ENCODE data around the gene FAP. TPM values are rescaled to one million over a fixed set of nuclear protein-coding genes. Genes with fewer than 3 reads are reported as not detected.

FAP gene
- total and polyA plus RNA-seq, 3 donors from 2014 or later = 1.2 to 5.6 (median 2.6) TPM

DNA sequence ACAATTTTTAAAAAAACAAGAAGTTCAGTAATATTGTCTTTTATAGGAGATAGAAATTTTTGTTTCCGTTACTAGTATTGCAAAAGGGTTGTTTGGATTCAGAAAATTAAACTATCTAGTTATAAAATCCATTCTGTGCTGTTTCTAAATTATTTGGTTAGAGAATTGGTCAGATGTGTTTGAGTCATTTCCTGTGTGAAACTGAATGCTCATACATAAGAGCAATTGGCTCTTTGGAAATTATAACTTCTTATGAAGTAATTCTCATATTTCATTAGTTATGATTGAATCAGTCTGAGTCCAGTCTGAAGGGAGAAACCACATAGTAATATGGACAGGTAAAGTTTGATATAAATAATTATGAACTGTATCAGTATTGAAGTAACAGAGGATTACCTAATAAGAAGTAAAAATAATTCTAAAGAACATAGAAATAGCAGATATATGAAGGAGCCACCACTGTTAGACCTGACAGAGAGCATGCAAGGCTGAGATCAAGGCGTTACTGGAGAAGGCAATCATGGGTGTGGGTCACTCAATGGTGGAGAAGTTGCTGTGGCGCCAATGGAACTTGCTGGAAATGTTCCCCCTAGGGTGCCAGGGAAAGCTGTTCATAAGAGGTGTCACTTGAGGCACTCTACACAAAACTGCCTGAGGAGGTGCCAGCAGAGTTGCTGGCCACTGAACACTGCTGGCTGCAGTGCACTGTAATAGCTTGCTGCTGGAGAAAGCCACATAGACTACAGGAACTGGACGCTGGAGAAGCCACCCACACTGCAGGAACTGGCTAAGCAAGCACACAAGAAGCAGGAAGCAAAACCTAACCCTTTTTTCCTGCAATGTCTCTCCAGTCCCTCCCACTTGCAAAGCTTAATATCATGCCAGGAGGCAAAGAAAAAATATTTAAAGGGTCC, 18.0 kb upstream of the FAP start:
- intact Hi-C loops (cut with DNase I; ENCODE audit: low total_unique reads) = no loop called here

GRCh38 chr2:162258686-162259085, 15.4 kb upstream of the FAP start:
- no peaks in the 10 kb centered on the region for H3K27me3 ChIP-seq
- no peak overlapping the region for H3K27ac ChIP-seq
- 81 to 86% methylated on average over 2 of the region's 2 CpGs for WGBS, 2 donors
- H3K9me3 ChIP-seq = no peaks in the 10 kb centered on the region
- H3K4me1 ChIP-seq = no peaks in the 10 kb centered on the region
- no peak for DNase-seq
- intact Hi-C loops (cut with DNase I; ENCODE audit: low total_unique reads) = no loop called here
- H3K36me3 ChIP-seq (ENCODE audit: low read depth, missing control alignments) = no peaks in the 10 kb centered on the region
- no peak overlapping the region for H3K4me3 ChIP-seq
- no peak for TF ChIP-seq POLR2A (IDR thresholded peaks at IDR 0.05)
- TF ChIP-seq, protein P1, sequence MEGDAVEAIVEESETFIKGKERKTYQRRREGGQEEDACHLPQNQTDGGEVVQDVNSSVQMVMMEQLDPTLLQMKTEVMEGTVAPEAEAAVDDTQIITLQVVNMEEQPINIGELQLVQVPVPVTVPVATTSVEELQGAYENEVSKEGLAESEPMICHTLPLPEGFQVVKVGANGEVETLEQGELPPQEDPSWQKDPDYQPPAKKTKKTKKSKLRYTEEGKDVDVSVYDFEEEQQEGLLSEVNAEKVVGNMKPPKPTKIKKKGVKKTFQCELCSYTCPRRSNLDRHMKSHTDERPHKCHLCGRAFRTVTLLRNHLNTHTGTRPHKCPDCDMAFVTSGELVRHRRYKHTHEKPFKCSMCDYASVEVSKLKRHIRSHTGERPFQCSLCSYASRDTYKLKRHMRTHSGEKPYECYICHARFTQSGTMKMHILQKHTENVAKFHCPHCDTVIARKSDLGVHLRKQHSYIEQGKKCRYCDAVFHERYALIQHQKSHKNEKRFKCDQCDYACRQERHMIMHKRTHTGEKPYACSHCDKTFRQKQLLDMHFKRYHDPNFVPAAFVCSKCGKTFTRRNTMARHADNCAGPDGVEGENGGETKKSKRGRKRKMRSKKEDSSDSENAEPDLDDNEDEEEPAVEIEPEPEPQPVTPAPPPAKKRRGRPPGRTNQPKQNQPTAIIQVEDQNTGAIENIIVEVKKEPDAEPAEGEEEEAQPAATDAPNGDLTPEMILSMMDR (IDR thresholded peaks at IDR 0.05) = no peak

More for the DNA sequence above, 18.0 kb upstream of the FAP start:
- DNase-seq = peak; percentile 41
- H3K27me3 ChIP-seq = no peaks in the 10 kb centered on the region
- no peak overlapping the region for H3K27ac ChIP-seq
- no peak overlapping the region for H3K4me3 ChIP-seq
- no peak for TF ChIP-seq POLR2A (IDR thresholded peaks at IDR 0.05)
- TF ChIP-seq, protein P1 (IDR thresholded peaks at IDR 0.05) = no peak
- H3K9me3 ChIP-seq = no peaks in the 10 kb centered on the region
- H3K36me3 ChIP-seq (ENCODE audit: low read depth, missing control alignments) = no peaks in the 10 kb centered on the region
- 63 to 65% methylated on average over 4 of the region's 4 CpGs for whole genome bisulfite sequencing, 2 donors
- no peaks in the 10 kb centered on the region for H3K4me1 ChIP-seq

- H3K27ac ChIP-seq = no peak overlapping the region
These were observed 14.9 kb upstream of the FAP start for GRCh38 chr2:162258169-162258568.

GRCh38 chr2:162257425-162257824, 14.2 kb upstream of the FAP start:
- intact Hi-C loops (cut with DNase I; ENCODE audit: low total_unique reads) = no loop called here
- 32 to 62% methylated on average over 1 of the region's 1 CpG for WGBS, 2 donors

More at GRCh38 chr2:162258169-162258568, 14.9 kb upstream of the FAP start:
- whole genome bisulfite sequencing, 2 donors = 89% methylated on average over 4 of the region's 4 CpGs
- intact Hi-C loops (cut with DNase I; ENCODE audit: low total_unique reads) = no loop called here
- H3K27me3 ChIP-seq = no peaks in the 10 kb centered on the region
- no peaks in the 10 kb centered on the region for H3K36me3 ChIP-seq (ENCODE audit: low read depth, missing control alignments)
- no peaks in the 10 kb centered on the region for H3K9me3 ChIP-seq
- no peak overlapping the region for H3K4me3 ChIP-seq
- DNase-seq = no peak
- TF ChIP-seq, protein P1 (IDR thresholded peaks at IDR 0.05) = no peak
- no peak for TF ChIP-seq POLR2A (IDR thresholded peaks at IDR 0.05)
- H3K4me1 ChIP-seq = no peaks in the 10 kb centered on the region

More at GRCh38 chr2:162257425-162257824, 14.2 kb upstream of the FAP start:
- H3K4me3 ChIP-seq = no peak overlapping the region
- TF ChIP-seq POLR2A (IDR thresholded peaks at IDR 0.05) = no peak
- TF ChIP-seq, protein P1 (IDR thresholded peaks at IDR 0.05) = no peak
- H3K27me3 ChIP-seq = no peaks in the 10 kb centered on the region
- H3K36me3 ChIP-seq (ENCODE audit: low read depth, missing control alignments) = no peaks in the 10 kb centered on the region
- no peaks in the 10 kb centered on the region for H3K9me3 ChIP-seq
- no peak overlapping the region for H3K27ac ChIP-seq
- DNase-seq = no peak
- no peaks in the 10 kb centered on the region for H3K4me1 ChIP-seq

Measured in testis (tissue), 3 donors.